Measurements from ENCODE around the gene G3BP1.
"Not testable (repeated sequence)": the region's sequence is repeated elsewhere in the genome, so short reads cannot be mapped to it uniquely, and the experiment has no call there.

The G3BP1 gene

DNA sequence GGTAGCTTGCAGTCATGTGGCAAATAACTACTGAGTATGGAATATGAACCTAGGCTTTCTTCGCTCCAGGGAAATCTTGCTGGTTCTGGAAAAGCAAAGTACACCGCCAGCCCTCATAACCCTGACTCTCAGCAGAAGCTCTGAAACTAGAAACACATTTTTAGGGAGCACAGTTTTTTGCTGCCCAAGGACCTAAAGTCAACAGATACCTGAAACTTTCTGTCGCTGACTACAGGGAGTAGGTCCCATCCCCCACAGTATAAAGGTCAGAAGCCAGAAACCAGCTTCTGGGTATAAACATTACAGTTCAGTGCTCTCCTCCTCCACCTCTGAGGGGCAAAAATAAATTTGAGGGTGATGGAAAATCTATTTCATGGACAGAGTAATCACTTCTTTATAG lies 16.4 kb upstream of the G3BP1 start:
- no peak for DNase-seq (ENCODE audit: low read depth in 2 of 2)

GRCh38 chr5:151757233-151758140 lies 14.3 kb upstream of the G3BP1 start:
- peak in 1 of 2 donors; percentile 11 for DNase-seq (ENCODE audit: low read depth in 2 of 2)

DNA sequence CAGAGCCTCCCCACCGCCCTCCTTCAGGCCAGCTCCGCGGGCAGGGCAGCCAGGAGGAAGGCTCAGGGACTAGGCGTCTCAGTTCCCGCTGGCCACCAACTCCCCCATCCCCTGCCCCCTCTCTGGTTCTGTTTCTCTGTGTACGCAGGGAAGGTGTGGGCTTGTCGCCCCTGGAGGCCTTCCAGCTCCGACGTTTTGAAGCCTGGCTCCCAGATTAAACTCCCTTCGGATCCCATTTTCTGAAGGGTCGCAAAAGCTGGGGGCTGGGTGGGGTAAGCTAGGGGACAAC lies 13.7 kb upstream of the G3BP1 start:
- no peak for DNase-seq (ENCODE audit: low read depth in 2 of 2)

DNA sequence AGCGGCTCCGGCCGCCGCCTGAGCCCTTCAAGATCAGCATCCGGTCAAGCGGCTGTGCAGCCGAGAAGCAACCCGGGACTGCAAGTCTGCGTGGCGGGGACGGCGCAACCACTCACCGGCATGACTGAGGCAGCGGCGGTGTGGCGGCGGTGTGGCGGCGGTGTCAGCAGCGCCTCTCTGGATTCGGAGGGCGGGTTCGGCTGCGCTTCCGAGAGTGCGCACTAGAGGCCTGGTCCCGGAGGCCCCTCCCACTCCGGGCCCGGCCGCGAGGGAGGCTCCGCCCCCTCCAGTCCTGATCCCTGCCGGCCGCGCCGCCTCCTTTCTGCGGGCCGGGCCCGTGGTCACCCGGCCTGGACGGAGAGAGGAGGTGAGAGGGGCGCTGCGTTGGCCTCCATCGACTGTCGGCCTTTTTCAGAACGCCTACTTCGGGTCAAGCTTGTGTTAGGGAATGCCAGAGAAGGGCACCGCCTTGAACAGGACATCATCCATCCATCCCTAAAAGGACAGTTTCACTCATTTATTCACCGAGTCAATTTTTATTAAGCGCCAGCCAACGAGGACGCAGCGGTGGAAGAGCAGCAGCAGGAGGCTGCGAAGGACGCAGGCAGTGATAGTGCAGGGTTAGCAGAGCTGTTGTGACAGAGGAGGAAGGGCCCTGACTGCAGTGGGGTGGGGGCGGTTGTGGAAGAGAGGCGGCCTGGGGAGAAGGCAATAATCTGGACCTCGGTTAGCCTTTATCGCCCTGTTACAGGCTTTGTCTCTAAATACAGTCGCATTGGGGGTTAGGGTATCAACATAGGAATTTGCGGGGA lies 13.1 kb upstream of the G3BP1 start, which contains the start of gene ATOX1:
Gene ATOX1, minus strand, starts transcription at position 202 of the 812 bp plus-strand sequence. Its CDS starts 80 bp downstream, at position 122.
- DNase-seq (ENCODE audit: low read depth in 2 of 2): peak; percentile 83 to 85

GRCh38 chr5:151764801-151765200 lies 7.0 kb upstream of the G3BP1 start:
- DNase-seq (ENCODE audit: low read depth in 2 of 2): no peak

- DNase-seq (ENCODE audit: low read depth in 2 of 2): no peak
Observed at GRCh38 chr5:151766975-151767374, 4.8 kb upstream of the G3BP1 start.

GRCh38 chr5:151770383-151771258 lies 1.1 kb upstream of the G3BP1 start:
- no peak for DNase-seq (ENCODE audit: low read depth in 2 of 2)

DNA sequence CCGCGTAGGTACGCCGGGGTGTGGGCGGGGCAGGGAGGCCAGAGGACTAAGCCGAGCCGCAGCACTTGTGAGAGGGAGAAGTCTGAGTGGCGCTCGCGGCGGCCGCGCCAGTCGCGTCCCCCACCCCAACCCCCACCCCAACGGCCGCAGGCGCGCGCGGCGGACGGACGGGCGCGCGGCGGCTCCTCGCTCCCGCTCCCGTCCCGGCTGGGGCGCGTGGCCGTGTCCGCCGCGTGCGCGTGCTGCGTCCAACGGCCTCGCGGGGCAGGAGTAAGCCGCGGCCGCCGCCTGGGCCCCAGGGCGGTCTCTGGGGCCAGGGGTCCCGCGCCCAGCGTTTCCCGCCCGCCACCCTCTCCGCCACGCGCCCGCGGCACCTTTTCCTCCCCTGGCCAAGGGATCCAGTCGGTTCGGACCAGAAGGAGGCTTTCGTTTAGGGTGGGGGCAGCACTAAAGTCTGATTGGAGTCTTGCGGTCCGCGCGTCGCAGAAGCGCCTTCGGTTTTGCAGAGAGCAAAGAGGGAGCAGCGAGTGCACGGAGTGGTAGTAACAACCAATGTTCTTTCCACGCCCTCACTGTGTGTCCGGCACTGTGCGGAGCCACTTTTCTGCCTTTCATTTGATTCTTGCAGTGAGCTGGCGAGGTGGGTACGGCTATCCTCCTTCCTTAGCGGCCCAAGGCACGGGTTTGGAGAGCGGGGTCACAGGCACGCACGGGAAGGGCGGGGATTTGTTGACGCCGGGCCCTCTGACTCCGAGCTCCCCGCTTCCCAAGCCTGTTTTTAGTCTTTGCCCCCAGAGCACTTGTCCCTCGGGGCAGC lies 483 bp downstream of the G3BP1 start:
- peak in 1 of 2 donors; percentile 21 for DNase-seq (ENCODE audit: low read depth in 2 of 2)

- DNase-seq (ENCODE audit: low read depth in 2 of 2): no peak
Observed at GRCh38 chr5:151772846-151773561, 1.2 kb downstream of the G3BP1 start.

GRCh38 chr5:151773951-151774350 lies 2.2 kb downstream of the G3BP1 start:
- DNase-seq (ENCODE audit: low read depth in 2 of 2): no peak

GRCh38 chr5:151775025-151775606 lies 3.4 kb downstream of the G3BP1 start:
- DNase-seq (ENCODE audit: low read depth in 2 of 2): no peak

- no peak for DNase-seq (ENCODE audit: low read depth in 2 of 2)
Observed at GRCh38 chr5:151779531-151780125, 7.9 kb downstream of the G3BP1 start.

DNA sequence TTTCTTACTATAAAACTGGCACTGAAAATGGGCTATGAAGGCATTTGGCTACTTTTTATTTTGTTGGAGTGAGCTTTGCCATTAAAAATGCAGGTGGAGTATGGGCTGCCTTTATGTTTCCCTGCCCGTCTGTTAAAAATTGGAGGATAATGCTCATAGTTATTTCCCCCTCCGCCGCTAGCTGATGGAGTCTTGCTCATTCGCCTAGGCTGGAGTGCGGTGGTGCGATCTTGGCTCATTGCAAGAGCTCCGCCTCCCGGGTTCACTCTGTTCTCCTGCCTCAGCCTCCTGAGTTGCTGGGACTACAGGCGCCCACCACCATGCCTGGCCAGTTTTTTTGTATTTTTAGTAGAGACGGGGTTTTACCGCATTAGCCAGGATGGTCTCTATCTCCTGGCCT lies 8.6 kb downstream of the G3BP1 start:
- no peak for DNase-seq (ENCODE audit: low read depth in 2 of 2)

DNA sequence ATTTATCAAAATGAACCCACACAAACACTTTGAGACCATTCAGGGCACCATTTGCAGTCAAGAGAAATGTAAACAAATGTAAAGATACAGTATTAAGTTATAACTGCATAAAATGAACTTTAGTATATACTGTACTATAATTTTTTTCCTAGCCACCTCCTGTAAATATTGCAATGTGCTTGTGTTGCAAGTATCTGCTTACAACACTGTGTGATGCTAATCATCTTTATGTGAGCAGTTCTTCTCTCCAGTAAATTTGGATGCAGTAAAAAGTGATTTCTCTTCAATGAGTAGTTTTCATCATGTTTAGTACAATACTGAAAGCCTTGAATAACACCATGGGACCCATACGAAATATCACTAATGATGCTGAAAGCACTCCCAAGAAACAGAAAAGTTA lies 9.4 kb downstream of the G3BP1 start:
- DNase-seq (ENCODE audit: low read depth in 2 of 2): no peak

GRCh38 chr5:151783664-151784063 lies 11.9 kb downstream of the G3BP1 start:
- DNase-seq (ENCODE audit: low read depth in 2 of 2): not testable (repeated sequence)

GRCh38 chr5:151784141-151784540 lies 12.4 kb downstream of the G3BP1 start:
- DNase-seq (ENCODE audit: low read depth in 2 of 2): no peak

GRCh38 chr5:151786468-151786867 lies 14.7 kb downstream of the G3BP1 start:
- DNase-seq (ENCODE audit: low read depth in 2 of 2): no peak

GRCh38 chr5:151787817-151788216 lies 16.1 kb downstream of the G3BP1 start:
- no peak for DNase-seq (ENCODE audit: low read depth in 2 of 2)

DNA sequence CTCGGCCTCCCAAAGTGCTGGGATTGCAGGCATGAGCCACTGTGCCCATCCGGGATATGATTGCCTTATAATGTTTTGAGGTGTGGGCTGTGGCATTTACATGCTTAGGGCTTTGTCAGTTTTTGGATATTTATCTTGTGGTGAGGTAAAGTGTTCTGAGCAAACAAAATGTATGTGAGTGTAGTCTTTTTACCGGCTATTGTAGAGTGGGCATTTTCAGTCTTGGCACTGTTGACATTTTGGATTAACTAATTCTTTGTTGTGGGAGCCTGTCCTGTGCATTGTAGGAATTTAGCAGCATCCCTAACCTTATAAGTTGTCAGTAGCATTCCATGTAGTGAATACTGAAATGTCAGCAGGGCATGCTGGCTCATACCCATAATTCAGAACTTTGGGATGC lies 21.6 kb downstream of the G3BP1 start:
- DNase-seq (ENCODE audit: low read depth in 2 of 2): no peak

GRCh38 chr5:151795426-151795825 lies 23.7 kb downstream of the G3BP1 start:
- no peak for DNase-seq (ENCODE audit: low read depth in 2 of 2)

All from activated CD4-positive, alpha-beta T cell treated with anti-CD3 and anti-CD28 coated beads for 24 hours (primary cell).